GM10266 (cell line): Measurements from ENCODE around the gene NAA25.
"Not testable (repeated sequence)": the region's sequence is repeated elsewhere in the genome, so short reads cannot be mapped to it uniquely, and the experiment has no call there.

Experiments used
- DNase-seq: peaks from one replicate; pipeline ENCODE4 v3.0.0; 2012; ENCODE audit errors: extremely low spot score
- CTCF ChIP-seq: IDR thresholded peaks from 2 replicates; pipeline ENCODE4 v1.5.1; 2012; ENCODE audit warnings: mild to moderate bottlenecking, low read depth; ENCODE audit not compliant: control insufficient read depth, insufficient read depth; ENCODE audit errors: missing control alignments

NAA25 gene

GRCh38 chr12:111995782-111996480, 112.7 kb downstream of the NAA25 start:
- TF ChIP-seq CTCF, result no peak
- no peak for DNase-seq

- not testable (repeated sequence) for DNase-seq
Observed at GRCh38 chr12:111994211-111995111, 114.1 kb downstream of the NAA25 start.

- DNase-seq, result no peak
- no peak for TF ChIP-seq CTCF
Observed at GRCh38 chr12:111993292-111994150, 115.1 kb downstream of the NAA25 start.

GRCh38 chr12:111992464-111992863, 116.1 kb downstream of the NAA25 start:
- no peak for TF ChIP-seq CTCF
- no peak for DNase-seq

GRCh38 chr12:111991946-111992345, 116.6 kb downstream of the NAA25 start:
- DNase-seq, result no peak
- TF ChIP-seq CTCF, result no peak

- no peak for TF ChIP-seq CTCF
- no peak for DNase-seq
Observed at GRCh38 chr12:111991535-111991934, 117.0 kb downstream of the NAA25 start.

- no peak for TF ChIP-seq CTCF
- DNase-seq, result no peak
Observed at GRCh38 chr12:111984820-111985219, 123.8 kb downstream of the NAA25 start.
